Heart left ventricle (tissue), 16 donors: ENCODE data around the gene EVX2. TPM values are rescaled to one million over a fixed set of nuclear protein-coding genes. Genes with fewer than 3 reads are reported as not detected.
A peak's percentile ranks its signal among the peaks of the same experiment; 100 is the strongest.

Experiments used
- ATAC-seq, 4 donors: fragments of 200-7000 bp; cut with Tn5 transposase; one replicate each; pipeline ENCODE4 v1.9.1; 2020 to 2022; ENCODE audit warnings: moderate library complexity in 4 of 4, mild to moderate bottlenecking in 3 of 4, moderate number of reproducible peaks in 1 of 4
- DNase-seq, 5 donors: peaks; one replicate each; pipeline ENCODE4 v3.0.0-alpha.2; 2020
- H3K27ac ChIP-seq, 12 donors: fragments of 200-600 bp; sonication (generic) in 4 of 12; one replicate each; pipeline versions ENCODE4 v1.5.0 to v1.8.0; 2016 to 2022; ENCODE audit warnings: mild to moderate bottlenecking in 2 of 12
- H3K27me3 ChIP-seq, 9 donors: fragments of 200-600 bp; sonication (generic) in 2 of 9; one replicate each; pipeline versions ENCODE4 v1.5.1 to v1.8.0; 2016 to 2022; ENCODE audit warnings: mild to moderate bottlenecking in 3 of 9
- H3K36me3 ChIP-seq, 9 donors: fragments of 200-600 bp; sonication (generic) in 2 of 9; one replicate each; pipeline versions ENCODE4 v1.5.0 to v1.8.0; 2018 to 2022; ENCODE audit warnings: mild to moderate bottlenecking in 2 of 9
- H3K4me1 ChIP-seq, 12 donors: fragments of 200-600 bp; sonication (generic) in 4 of 12; one replicate each; pipeline versions ENCODE4 v1.5.0 to v1.8.0; 2016 to 2022; ENCODE audit warnings: mild to moderate bottlenecking in 3 of 12
- H3K4me3 ChIP-seq, 12 donors: fragments of 200-600 bp; sonication (generic) in 4 of 12; one replicate each; pipeline versions ENCODE4 v1.5.0 to v1.8.0; 2017 to 2022; ENCODE audit warnings: mild to moderate bottlenecking in 9 of 12, moderate library complexity in 4 of 12
- H3K9me3 ChIP-seq, 12 donors: fragments of 200-600 bp; sonication (generic) in 4 of 12; one replicate each; pipeline versions ENCODE4 v1.5.0 to v1.8.0; 2016 to 2022; ENCODE audit warnings: mild to moderate bottlenecking in 1 of 12
- POLR2A ChIP-seq, 2 donors: fragments of 450-650 bp; IDR thresholded peaks; one replicate each; pipeline ENCODE4 v1.6.1; 2017; ENCODE audit warnings: antibody characterized with exemption in 2 of 2, mild to moderate bottlenecking in 2 of 2, moderate library complexity in 2 of 2
- WGBS, 4 donors: extraction: QIAGEN DNeasy Blood & Tissue Kit in 2 of 4; methylation state at CpG; one replicate each; pipeline versions ENCODE4 v1.1.5 to v1.1.7; 2013 to 2018; 5-methylcytosine and 5-hydroxymethylcytosine counted together
- intact Hi-C, 10 donors: fragments of 100-400 bp; cut with DNase I; formaldehyde crosslinking; loops; one replicate each; pipeline versions ENCODE4 v1.11.1 to v1.14.2; 2022
- polyA plus RNA-seq, 2 donors: library from polyadenylated mRNA; stranded (reverse); fragments of 200-250 nt; gene quantifications; one replicate each; pipeline ENCODE4 v1.2.3, GENCODE V29; 2013
- total RNA-seq, 9 donors: library from RNA; depleted of rRNA in 2 of 9; stranded (reverse); fragments of >200 nt in 2 of 9; fragmentation: NEBNext Ultra II Directional in 3 of 9; extraction: Animal tissue kit (Norgen Biotek cat#: 25700) in 3 of 9; gene quantifications; one replicate each; pipeline versions ENCODE4 v1.1.0 to v1.2.4, GENCODE V29; 2016 to 2023
- TF ChIP-seq, protein P1 (sequence below), 12 donors: fragments of 200-600 bp; sonication (generic) in 4 of 12; IDR thresholded peaks; one replicate each; pipeline versions ENCODE4 v1.5.0 to v1.8.0; 2018 to 2022; ENCODE audit warnings: antibody characterized with exemption in 12 of 12, mild to moderate bottlenecking in 5 of 12
- donor health status: ischemic (EF 13 %, LVEDD 7.1; RV severe dilation, severe dysfunction).
- donor health status: healthy with polysubstance abuse.
- donor health status: DM: no; HTN: yes; CAD: no.
- donor health status: DM: no; HTN: no; CAD: no.
- donor health status: ischemic (EF 25% LVEDD 6.9; RV normal size, moderate dysfunction).
- donor health status: ischemic (EF 25% LVEDD 5.7; RV mildly dilated, moderate dysfunction).
- donor health status: healthy.
- donor health status: DM: yes; HTN: yes; CAD: no.
- donor health status: ischemic (EF 35%, LVEDD 5.7; RV mildly dilated, moderate dysfunction).
- donor health status: nonischemic (EF 11% LVEDD 7.7; RV severe dilation, severe dysfunction).
- donor health status: DM: yes; HTN: yes; CAD: no.
- donor health status: PGD.
- donor health status: ischemic (EF 29% LVEDD 5.4; RV normal size, mild dysfunction).
- donor health status: nonischemic (EF 23%, LVEDD 6.1; RV moderate dilation, normal function).

The EVX2 gene
- total and polyA plus RNA-seq, 11 donors, result 0.06 TPM; not detected in 10

DNA sequence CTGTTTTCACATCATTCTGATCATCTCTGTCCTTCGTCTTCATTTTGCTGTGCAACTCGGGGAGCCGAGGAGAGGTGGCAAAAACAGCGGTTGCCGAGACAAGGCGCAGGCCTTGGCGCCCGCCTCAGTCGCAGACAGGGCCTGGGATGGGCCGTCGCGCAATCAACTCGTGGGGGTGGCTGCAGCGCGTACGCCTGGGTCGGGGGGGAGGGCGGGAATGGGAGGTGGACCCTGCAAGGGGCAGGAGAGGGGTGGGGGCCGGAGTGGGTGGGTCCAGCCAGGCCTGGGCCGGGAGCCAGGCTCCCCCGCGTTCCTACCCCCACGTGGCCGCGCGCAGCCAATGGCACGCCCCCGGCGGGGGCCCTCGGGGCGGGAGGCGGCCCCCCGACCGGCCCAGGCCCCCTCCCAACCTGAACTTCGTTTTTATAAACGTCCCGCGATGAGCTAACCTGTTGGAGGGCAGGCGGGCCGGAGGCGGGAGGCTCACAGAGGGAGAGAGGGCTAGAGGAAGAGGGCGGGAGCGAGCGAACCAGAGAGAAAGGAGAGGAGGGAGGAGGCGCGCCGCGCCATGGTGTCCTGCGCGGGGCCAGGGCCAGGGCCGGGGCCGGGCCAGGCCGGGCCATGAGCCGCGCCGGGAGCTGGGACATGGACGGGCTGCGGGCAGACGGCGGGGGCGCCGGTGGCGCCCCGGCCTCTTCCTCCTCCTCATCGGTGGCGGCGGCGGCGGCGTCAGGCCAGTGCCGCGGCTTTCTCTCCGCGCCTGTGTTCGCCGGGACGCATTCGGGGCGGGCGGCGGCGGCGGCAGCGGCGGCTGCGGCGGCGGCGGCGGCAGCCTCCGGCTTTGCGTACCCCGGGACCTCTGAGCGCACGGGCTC, 8.7 kb upstream of the EVX2 start, which contains the start of gene HOXD13:
Gene HOXD13, plus strand, starts transcription at position 452 of the 875 bp plus-strand sequence. Its CDS starts 170 bp downstream, at position 622.
- Histone ChIP-seq H3K36me3 (no peaks in the 10 kb centered on the region), H3K9me3 (no peaks in the 10 kb centered on the region), H3K27ac (peak within 1 kb of the TSS in 1 of 12 donors; percentile 86), H3K4me3 (peak within 1 kb of the TSS in 9 of 12 donors; percentile 7 to 36 (median 24)), H3K27me3 (peaks cover 90 to 100% (median 98%) of the 10 kb centered on the region in 9 donors), H3K4me1 (peaks cover 4 to 46% (median 23%) of the 10 kb centered on the region in 12 donors)
- peak in 2 of 5 donors; percentile 10 to 61 for DNase-seq
- WGBS, 4 donors, result 1 to 4% (median 3%) methylated on average over 26 to 95 of the region's 95 CpGs
- intact Hi-C loops, result loop anchor here in 2 of 10 donors (10.0 kb wide), 1 partner anchor 838 kb away; no protein-coding TSS in a partner anchor
- ATAC-seq, result peak in 1 of 4 donors; percentile 17
- TF ChIP-seq, protein P1, sequence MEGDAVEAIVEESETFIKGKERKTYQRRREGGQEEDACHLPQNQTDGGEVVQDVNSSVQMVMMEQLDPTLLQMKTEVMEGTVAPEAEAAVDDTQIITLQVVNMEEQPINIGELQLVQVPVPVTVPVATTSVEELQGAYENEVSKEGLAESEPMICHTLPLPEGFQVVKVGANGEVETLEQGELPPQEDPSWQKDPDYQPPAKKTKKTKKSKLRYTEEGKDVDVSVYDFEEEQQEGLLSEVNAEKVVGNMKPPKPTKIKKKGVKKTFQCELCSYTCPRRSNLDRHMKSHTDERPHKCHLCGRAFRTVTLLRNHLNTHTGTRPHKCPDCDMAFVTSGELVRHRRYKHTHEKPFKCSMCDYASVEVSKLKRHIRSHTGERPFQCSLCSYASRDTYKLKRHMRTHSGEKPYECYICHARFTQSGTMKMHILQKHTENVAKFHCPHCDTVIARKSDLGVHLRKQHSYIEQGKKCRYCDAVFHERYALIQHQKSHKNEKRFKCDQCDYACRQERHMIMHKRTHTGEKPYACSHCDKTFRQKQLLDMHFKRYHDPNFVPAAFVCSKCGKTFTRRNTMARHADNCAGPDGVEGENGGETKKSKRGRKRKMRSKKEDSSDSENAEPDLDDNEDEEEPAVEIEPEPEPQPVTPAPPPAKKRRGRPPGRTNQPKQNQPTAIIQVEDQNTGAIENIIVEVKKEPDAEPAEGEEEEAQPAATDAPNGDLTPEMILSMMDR (IDR thresholded peaks at IDR 0.05), result no peak
- no peak for TF ChIP-seq POLR2A (IDR thresholded peaks at IDR 0.05)

DNA sequence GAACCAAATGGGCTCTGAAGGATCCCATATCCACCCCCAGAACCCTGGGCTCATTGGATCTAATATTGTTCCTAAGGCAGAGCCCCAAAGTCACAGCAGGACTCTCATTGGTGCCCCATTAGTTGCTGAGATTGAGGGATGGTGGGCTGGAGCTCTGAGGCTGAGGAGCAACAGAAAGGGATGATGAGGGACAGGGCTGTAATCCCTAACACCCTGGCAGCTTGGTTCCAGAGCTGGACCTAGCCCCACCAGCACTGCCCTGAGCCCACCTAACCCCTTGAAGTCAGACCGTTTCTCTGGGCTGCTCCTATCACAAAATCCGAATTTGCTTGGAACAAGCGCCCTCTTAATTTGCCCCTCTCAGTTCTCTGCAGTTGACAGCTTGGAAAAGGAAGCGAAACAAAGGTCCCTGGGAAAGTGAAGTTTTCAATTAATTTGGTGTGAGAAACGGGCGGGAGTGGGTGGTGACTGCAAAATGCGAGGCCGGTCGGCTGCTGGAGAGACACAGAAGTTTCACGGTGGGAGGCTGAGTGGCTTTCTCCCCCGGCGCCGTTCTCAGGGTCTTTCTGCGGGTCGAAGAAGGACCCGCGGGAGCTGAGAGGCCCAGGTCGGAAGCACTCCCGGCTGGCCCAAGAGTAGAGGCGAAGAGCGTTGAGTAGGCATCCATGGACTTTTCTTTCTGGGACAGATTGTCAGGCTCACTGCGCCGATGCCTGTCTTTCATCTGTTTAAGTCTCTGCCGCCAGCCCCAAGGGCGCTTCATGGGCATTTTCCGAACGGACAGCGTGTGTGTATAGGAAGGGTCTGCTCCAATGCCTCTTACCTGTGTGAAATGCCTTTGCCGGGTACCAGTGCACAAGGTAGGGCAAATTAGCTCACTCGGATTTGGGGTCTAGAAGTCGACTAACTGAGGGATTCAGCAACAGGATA, 7.8 kb upstream of the EVX2 start:
- DNase-seq (peak in 1 of 5 donors; percentile 13), ATAC-seq (no peak)
- TF ChIP-seq, protein P1 (IDR thresholded peaks at IDR 0.05), result no peak
- no peak for TF ChIP-seq POLR2A (IDR thresholded peaks at IDR 0.05)
- intact Hi-C loops, result loop anchor here in 2 of 10 donors (10.0 kb wide), 1 partner anchor 837 kb away; no protein-coding TSS in a partner anchor
- Histone ChIP-seq H3K36me3 (no peaks in the 10 kb centered on the region), H3K4me3 (no peak overlapping the region), H3K9me3 (no peaks in the 10 kb centered on the region), H3K27me3 (peaks cover 89 to 100% (median 98%) of the 10 kb centered on the region in 9 donors), H3K27ac (peak overlapping the region in 1 of 12 donors; percentile 86), H3K4me1 (peaks cover 0 to 37% (median 14%) of the 10 kb centered on the region in 12 donors)
- 3 to 5% (median 5%) methylated on average over 26 to 31 of the region's 31 CpGs for WGBS, 4 donors

DNA sequence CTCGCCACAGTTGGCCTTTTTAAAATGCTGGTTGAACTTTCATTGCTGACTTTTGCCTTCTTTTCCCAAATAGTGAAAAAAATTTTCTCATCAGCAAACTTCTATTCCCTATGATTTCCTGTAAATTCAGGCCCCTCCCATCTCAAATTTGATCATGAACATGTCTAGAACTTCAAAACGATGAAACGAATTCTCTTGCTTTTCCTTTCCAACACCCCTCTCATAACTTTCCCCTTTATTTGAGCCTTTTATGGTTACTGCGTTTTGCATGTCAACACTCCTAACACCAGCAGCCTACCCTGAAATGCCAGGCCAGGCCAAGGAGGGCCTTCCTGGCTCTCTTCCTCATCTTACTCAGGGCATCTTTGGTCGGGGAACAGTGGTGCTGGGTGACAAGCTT, 7.1 kb upstream of the EVX2 start:
- no peaks in the 10 kb centered on the region for H3K36me3 ChIP-seq
- intact Hi-C loops, result loop anchor here in 2 of 10 donors (10.0 kb wide), 1 partner anchor 836 kb away; no protein-coding TSS in a partner anchor
- no peak overlapping the region for H3K4me3 ChIP-seq
- peaks cover 0 to 39% (median 12%) of the 10 kb centered on the region in 12 donors for H3K4me1 ChIP-seq
- H3K27me3 ChIP-seq, result peaks cover 89 to 100% (median 98%) of the 10 kb centered on the region in 9 donors
- DNase-seq (no peak), ATAC-seq (no peak)
- peak overlapping the region in 1 of 12 donors; percentile 86 for H3K27ac ChIP-seq
- TF ChIP-seq, protein P1 (IDR thresholded peaks at IDR 0.05), result no peak
- TF ChIP-seq POLR2A (IDR thresholded peaks at IDR 0.05), result no peak
- 18 to 23% (median 22%) methylated on average over 5 of the region's 5 CpGs for WGBS, 4 donors
- H3K9me3 ChIP-seq, result no peaks in the 10 kb centered on the region
